GM19238 (cell line): ENCODE data around the gene CC2D2A.

ENCODE experiments used
- DNase-seq: peaks from one replicate; pipeline ENCODE4 v3.0.0; 2011; ENCODE audit warnings: low spot score; ENCODE audit not compliant: insufficient read length

The CC2D2A gene

DNA sequence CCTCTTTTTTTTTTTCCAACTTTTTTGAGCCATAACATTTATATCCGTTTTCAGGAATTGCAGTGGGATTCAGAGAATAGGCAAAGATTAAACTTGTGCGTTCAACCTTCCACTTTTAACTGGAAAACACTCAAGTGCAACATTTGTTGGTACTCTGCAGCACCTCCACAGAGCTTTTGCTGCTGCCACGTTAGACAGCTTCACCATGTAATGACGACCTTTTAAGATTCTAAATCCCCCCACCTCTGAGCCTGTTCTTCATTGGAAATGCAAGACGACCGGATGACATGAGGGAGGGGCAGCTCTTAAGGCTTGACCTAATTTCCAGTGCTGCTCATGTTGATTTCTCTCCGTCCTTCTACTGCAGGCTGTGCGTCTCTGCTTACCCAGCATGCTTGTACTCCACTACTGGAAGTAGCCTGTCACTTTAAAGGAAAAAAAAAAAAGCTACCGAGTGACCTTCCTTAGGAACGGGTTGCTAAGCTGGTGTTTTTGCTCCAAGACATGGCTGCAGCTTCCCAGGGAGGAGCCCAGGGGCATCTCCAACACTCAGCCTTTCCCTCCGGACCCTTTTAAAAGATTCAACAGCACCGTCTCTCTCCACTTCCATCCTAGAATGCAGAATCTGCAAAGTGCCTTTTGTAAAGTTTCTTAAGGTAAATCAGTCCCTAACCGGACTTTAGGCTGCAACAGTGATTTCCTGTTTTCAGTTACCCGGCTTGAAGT is at the start of gene CC2D2A:
TSS of gene CC2D2A (plus strand) at position 481 of the 726 bp plus-strand sequence. CDS start 6,051 bp downstream, outside the sequence.
- DNase-seq, result no peak

DNA sequence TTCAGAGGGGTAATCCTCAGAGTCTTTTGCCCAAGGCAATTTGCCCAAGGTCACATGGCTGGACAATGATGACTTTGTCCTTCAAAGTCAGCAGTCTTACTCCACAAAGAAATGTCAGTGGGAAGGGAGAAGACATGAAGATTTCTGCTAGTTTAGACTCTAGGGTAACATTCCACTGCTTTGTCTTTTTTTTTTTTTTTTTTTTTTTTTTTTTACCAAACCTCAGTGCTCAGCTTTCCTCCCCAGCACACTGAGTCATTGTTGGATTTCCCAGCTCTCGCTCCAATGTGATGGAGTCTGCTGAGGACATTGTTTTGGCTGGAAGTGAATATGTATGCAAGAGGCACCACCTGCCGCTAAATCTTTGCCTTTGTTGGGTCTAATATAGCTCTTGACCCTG is 49.0 kb upstream of the CC2D2A start:
- no peak for DNase-seq

DNA sequence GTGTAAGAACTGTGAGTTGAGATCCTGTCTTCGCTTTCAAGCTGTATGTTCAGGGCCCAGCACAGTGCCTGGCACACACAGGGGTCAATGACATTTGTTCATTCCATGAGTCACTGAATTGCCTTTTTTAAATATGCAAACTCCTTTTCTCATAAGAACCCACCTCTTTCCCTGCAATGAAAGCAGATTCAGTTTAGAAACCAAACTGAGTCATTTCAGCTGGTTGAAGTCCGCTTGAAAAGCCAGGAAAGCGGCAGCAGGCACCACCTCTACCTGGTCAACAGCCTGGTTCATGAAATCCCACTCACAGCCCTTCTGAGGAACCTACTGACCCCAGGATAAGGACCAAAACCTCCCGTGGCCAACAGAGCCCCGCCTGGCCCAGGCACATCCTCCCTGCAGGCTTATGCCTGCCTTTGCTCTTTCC is 46.4 kb upstream of the CC2D2A start:
- no peak for DNase-seq

- no peak for DNase-seq
Observed at GRCh38 chr4:15425520-15425919, 44.2 kb upstream of the CC2D2A start.

DNA sequence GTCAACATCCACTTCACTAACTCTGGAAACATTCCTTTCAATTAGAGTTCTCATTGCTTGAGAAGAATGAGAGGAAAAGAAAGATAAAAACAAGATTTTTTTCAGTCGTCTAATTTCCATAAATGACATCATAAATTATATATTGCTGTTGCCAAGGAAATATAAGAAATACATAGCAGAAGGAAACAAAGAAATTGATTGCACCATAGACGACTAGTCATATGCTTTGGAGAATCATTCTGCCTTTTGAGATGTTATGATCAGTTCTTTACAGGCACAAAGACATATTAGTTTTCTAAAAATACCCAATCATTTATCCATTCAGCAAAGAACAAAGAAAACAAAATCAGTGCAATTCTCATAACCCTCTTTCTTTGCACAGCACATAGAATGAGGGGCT is 42.5 kb upstream of the CC2D2A start:
- no peak for DNase-seq

DNA sequence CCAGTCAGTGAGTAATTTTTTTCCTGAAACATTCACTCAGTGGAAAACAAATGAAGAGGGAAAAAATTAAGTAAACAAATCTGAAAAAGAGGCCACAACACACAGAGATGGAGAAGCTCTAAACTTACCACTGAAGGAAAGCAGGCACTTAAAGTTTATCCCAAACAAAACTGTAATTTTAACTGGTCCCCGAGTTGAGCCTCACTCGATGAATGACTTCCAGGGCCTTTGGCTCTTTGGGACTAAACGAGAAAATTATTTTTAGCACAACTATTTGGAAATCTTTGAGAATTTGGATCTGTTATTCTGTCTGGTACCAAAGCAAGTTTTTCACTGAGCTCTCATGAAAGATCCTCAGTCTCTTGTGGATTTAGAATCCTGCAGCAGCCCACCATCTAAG is 42.0 kb upstream of the CC2D2A start, which contains the start of gene C1QTNF7:
TSS of gene C1QTNF7 (plus strand) at position 333 of the 400 bp plus-strand sequence. CDS start 7,711 bp downstream, outside the sequence.
- DNase-seq, result no peak

DNA sequence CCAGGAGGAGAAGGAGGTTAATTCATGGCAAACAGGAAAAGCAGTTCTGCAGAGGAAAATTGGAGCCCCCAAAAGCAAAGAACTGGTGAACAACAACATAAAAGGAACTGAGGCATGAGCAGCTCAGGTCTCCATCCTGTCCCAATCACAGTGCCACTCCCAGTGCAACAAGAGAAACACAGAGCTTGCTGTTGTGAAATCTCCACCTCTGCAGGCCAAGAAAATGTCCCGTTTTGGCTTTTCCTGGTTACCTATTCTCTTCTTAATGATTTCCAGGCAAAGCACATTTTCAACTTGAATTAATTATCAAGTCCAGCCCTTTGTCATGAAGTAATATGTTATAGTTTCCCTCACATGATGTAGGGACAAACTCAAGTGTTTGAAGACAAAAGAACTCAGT is 41.1 kb upstream of the CC2D2A start:
- DNase-seq, result no peak

DNA sequence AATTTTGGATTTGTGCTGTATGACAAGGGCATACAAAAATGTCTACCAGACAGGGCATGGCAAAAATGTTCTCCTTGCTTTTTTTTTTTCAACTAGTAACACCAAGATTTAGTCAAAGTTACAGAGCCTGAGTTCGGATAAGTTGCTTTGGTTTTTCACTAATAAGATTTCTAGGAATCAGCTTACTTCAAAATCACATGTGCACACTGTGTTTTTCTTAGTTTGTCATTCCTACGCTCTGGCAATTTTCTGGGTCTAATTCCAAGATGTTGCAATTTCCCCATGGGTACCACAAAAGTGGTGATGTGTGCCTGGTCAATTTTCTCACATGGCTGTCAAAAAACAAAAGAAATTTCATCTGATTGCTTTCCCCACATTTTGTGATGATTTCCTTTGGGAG is 35.6 kb upstream of the CC2D2A start:
- no peak for DNase-seq

DNA sequence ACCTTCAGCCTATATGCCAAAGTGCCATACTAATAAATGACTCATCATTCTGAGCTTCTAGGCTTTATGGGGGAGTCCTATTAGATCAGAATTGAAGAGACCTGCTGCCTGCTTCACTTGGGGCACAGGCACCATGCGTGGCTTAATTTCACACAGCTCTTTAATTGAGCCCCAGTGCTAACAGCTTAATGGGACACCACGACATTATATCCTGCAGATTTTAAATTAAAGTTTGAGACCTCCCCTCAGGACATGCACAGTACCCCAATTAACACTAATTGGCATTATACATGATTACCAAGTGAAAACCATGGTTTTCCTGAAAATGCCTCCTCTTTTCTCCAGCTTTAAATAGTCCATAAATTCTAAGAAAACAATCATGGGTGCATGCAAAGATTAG is 35.0 kb upstream of the CC2D2A start:
- no peak for DNase-seq

DNA sequence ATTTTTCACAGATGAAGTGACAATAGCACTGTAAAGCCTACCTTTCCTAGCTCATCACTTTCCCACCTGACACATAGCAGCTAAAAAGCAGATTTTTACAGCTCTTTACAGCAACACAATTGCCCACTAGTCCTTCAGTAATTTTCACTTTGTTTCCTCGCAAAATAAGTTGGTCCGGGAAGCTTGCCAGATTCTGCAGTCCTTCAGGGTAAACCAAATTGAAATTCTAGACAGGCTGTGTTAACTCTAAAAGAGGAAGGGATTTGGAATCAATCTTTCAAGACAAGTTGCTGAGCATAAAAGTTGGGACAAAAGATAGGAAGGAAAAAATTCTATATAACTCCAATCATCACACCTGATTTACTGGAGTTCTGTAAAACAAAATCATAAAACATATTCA is 33.2 kb upstream of the CC2D2A start:
- DNase-seq, result no peak

- DNase-seq, result no peak
Observed at GRCh38 chr4:15438939-15439524, 30.6 kb upstream of the CC2D2A start.

- no peak for DNase-seq
Observed at GRCh38 chr4:15443371-15444160, 26.1 kb upstream of the CC2D2A start.

DNA sequence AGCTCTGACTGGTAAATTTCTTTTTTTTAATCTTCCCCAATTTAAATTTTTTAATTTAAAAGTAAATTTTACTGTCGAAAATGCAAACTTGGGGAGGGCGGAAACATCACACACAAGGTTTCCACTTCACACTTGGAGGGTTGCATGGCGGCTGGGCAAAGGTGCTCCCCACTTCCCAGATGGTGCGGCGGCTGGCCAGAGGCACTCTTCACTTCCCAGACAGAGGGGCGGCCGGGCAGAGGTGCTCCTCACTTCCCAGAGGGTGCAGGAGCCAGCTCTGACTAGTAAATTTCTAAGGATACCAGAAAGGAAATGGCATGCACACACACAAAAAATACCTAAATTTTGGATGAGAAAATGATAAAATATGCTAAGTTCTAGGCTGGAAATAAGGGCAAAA is 25.4 kb upstream of the CC2D2A start:
- DNase-seq, result no peak

DNA sequence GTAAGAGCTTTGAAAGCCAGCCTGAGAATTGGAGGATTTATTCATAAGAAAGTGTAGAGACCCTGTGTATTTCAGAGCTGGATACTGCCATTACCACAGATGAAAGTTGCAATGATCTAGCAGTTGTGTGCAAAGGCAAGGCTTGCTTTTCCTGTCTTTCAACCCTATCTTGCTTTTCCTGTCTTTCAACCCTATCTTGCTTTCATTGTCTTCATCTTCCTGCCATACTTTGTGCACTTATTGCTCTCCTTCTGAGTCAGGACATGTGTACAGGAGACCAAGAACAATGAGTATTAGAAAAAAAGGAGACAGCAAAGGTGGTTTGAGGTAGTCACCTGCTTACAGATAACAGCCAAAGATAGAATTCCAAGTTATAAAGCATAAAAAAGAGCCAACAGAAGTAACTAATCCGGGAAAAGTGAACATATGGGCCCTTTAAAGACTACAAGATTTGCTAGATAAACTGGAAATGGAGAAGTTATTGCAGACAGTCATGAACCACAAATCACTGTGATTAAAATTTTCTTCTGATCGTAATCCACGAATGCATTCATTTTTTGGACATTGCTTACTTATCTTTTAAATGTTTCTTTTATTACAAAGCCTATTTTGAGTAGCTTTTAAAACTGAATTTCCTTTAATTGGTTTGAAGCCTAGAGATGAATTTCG is 24.7 kb upstream of the CC2D2A start:
- no peak for DNase-seq

DNA sequence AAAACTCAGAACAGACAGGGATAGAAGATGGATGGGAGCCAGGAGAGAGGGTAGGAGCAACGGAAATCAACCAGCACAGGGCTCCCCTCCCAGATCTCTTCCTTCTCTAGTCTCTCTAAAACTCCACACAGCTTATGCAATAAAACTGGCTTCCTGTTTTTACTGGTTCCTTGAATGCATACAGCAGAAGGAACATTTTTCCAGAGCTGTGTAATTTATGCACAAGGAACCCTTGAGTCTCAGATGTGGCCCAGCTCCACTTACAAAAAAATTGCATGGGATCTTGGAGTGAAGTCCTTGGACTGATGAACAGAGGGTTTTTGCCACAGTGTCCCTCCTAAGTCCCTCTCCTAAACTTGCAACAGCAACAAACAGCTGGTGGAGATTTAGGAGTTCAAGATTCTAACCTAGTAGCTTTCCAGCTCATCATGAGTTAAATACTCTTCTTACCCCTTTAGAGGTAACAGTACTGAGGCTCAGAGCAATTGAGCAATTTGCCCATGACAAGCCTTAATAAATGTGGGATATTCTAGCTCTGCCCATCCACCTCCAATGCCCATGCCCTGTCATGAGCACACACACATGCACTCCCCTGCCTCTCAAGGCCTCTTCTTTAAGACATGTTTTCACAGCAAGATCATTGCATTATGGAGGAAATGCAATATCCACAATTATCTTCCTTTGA is 18.4 kb upstream of the CC2D2A start:
- no peak for DNase-seq

GRCh38 chr4:15451866-15452765 is 17.6 kb upstream of the CC2D2A start:
- DNase-seq, result no peak

- no peak for DNase-seq
Observed at GRCh38 chr4:15455290-15455689, 14.4 kb upstream of the CC2D2A start.

- no peak for DNase-seq
Observed at GRCh38 chr4:15457406-15458201, 12.1 kb upstream of the CC2D2A start.

DNA sequence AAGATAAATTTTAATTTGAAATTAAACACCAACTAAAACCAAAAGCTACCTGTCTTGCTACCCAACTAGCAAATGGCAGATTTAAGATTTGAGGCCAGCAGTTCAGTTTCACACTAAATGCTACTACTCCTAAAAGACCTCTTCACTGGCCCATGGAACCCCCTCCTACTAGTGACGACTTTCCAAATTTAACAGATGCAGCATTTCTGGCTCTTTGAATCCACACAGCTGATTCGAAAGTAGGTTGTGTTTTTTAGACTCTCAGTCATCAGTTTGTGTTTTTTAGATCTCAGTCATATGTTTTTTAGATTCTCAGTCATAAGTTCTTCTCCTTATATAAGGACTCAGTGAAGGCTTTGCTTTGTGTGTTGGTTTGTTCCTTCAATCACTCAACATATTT is 11.1 kb upstream of the CC2D2A start:
- DNase-seq, result no peak
